ENCODE results near the gene FCHSD2. TPM values are rescaled to one million over a fixed set of nuclear protein-coding genes. Genes with fewer than 3 reads are reported as not detected.

Gene FCHSD2
- total RNA-seq, 6 donors from 2014 or later = 22.5 to 55.6 (median 42.7) TPM

- 93 to 97% methylated on average over 5 of the region's 5 CpGs for WGBS, 2 donors
- DNase-seq = no peak
- no peak overlapping the region for H3K4me3 ChIP-seq
- no peaks in the 10 kb centered on the region for H3K27me3 ChIP-seq
- peaks cover 42 to 59% (median 48%) of the 10 kb centered on the region in 4 donors for H3K4me1 ChIP-seq
- no peak for TF ChIP-seq POLR2A (IDR thresholded peaks at IDR 0.05)
- no peak for TF ChIP-seq EP300 (IDR thresholded peaks at IDR 0.05)
- TF ChIP-seq CTCF (IDR thresholded peaks at IDR 0.05) = no peak
- TF ChIP-seq POLR2AphosphoS5 (IDR thresholded peaks at IDR 0.05) = no peak
- peaks cover 0 to 31% (median 12%) of the 10 kb centered on the region in 4 donors for H3K36me3 ChIP-seq
- no peaks in the 10 kb centered on the region for H3K9me3 ChIP-seq
- ATAC-seq (ENCODE audit: low FRiP score in 2 of 2) = no peak
- peak overlapping the region; percentile 72 to 84 (median 78) for H3K27ac ChIP-seq
These were observed 308.9 kb downstream of the FCHSD2 start for GRCh38 chr11:72833083-72833733.

- DNase-seq = no peak
- no peak for ATAC-seq (ENCODE audit: low FRiP score in 2 of 2)
- H3K27me3 ChIP-seq = no peaks in the 10 kb centered on the region
- 48 to 60% methylated on average over 5 to 9 of the region's 9 CpGs for WGBS, 2 donors
- H3K4me1 ChIP-seq = peaks cover 47 to 61% (median 55%) of the 10 kb centered on the region in 4 donors
- peaks cover 0 to 23% (median 9%) of the 10 kb centered on the region in 4 donors for H3K36me3 ChIP-seq
- no peak overlapping the region for H3K4me3 ChIP-seq
- H3K27ac ChIP-seq = peak overlapping the region in 3 of 4 donors; percentile 72 to 84 (median 83)
- TF ChIP-seq EP300 (IDR thresholded peaks at IDR 0.05) = no peak
- TF ChIP-seq POLR2AphosphoS5 (IDR thresholded peaks at IDR 0.05) = no peak
- TF ChIP-seq POLR2A (IDR thresholded peaks at IDR 0.05) = no peak
- TF ChIP-seq CTCF (IDR thresholded peaks at IDR 0.05) = no peak
- no peaks in the 10 kb centered on the region for H3K9me3 ChIP-seq
These were observed 309.6 kb downstream of the FCHSD2 start for GRCh38 chr11:72832301-72833082.

GRCh38 chr11:72831521-72832300 lies 310.4 kb downstream of the FCHSD2 start:
- DNase-seq (peak; percentile 85 to 86), ATAC-seq (ENCODE audit: low FRiP score in 2 of 2) (peak; percentile 84 to 85)
- Histone ChIP-seq H3K4me1 (peaks cover 46 to 65% (median 58%) of the 10 kb centered on the region in 4 donors), H3K4me3 (no peak overlapping the region), H3K9me3 (no peaks in the 10 kb centered on the region), H3K27me3 (no peaks in the 10 kb centered on the region), H3K36me3 (peaks cover 0 to 18% (median 7%) of the 10 kb centered on the region in 4 donors), H3K27ac (peak overlapping the region in 3 of 4 donors; percentile 17 to 84 (median 83))
- peak in 1 of 4 donors; percentile 15 for TF ChIP-seq POLR2A (IDR thresholded peaks at IDR 0.05)
- TF ChIP-seq EP300 (IDR thresholded peaks at IDR 0.05) = no peak
- TF ChIP-seq POLR2AphosphoS5 (IDR thresholded peaks at IDR 0.05) = peak; percentile 36 to 57
- TF ChIP-seq CTCF (IDR thresholded peaks at IDR 0.05) = peak; percentile 93 to 96 (median 94)
- 40 to 45% methylated on average over 11 to 13 of the region's 13 CpGs for WGBS, 2 donors

GRCh38 chr11:72829884-72830533 lies 312.1 kb downstream of the FCHSD2 start:
- WGBS, 2 donors = 92 to 96% methylated on average over 5 of the region's 5 CpGs
- no peaks in the 10 kb centered on the region for H3K9me3 ChIP-seq
- DNase-seq (no peak), ATAC-seq (ENCODE audit: low FRiP score in 2 of 2) (no peak)
- no peaks in the 10 kb centered on the region for H3K27me3 ChIP-seq
- peaks cover 34 to 49% (median 43%) of the 10 kb centered on the region in 4 donors for H3K4me1 ChIP-seq
- H3K36me3 ChIP-seq = peaks cover 0 to 22% (median 9%) of the 10 kb centered on the region in 4 donors
- TF ChIP-seq POLR2AphosphoS5 (IDR thresholded peaks at IDR 0.05) (no peak), EP300 (IDR thresholded peaks at IDR 0.05) (no peak), CTCF (IDR thresholded peaks at IDR 0.05) (no peak), POLR2A (IDR thresholded peaks at IDR 0.05) (no peak)
- no peak overlapping the region for H3K4me3 ChIP-seq
- no peak overlapping the region for H3K27ac ChIP-seq

Data from upper lobe of left lung (tissue), 6 donors.